Measurements from ENCODE around the gene CAP2. TPM values are rescaled to one million over a fixed set of nuclear protein-coding genes. Genes with fewer than 3 reads are reported as not detected.

The CAP2 gene
- total and polyA plus RNA-seq, 9 donors: 2.0 to 21.7 (median 5.0) TPM

- Histone ChIP-seq H3K27me3 (no peaks in the 10 kb centered on the region), H3K27ac (no peak overlapping the region), H3K4me1 (ENCODE audit: insufficient read depth) (peaks cover 1% of the 10 kb centered on the region), H3K9me3 (no peaks in the 10 kb centered on the region), H3K4me3 (no peak overlapping the region), H3K36me3 (no peaks in the 10 kb centered on the region)
- intact Hi-C loops (cut with DNase I): no loop called here
- WGBS, 3 donors: 40 to 45% (median 42%) methylated on average over 12 of the region's 12 CpGs
- no peak for DNase-seq
- no peak for TF ChIP-seq EP300 (IDR thresholded peaks at IDR 0.05)
- TF ChIP-seq POLR2A (IDR thresholded peaks at IDR 0.05): no peak
- TF ChIP-seq CTCF (IDR thresholded peaks at IDR 0.05): no peak
Measured at GRCh38 chr6:17418281-17419188, 25.1 kb downstream of the CAP2 start.

- Histone ChIP-seq H3K27ac (no peak overlapping the region), H3K36me3 (no peaks in the 10 kb centered on the region), H3K9me3 (no peaks in the 10 kb centered on the region), H3K4me1 (ENCODE audit: insufficient read depth) (peaks cover 1% of the 10 kb centered on the region), H3K27me3 (no peaks in the 10 kb centered on the region), H3K4me3 (no peak overlapping the region)
- no peak for DNase-seq
- WGBS, 3 donors: 49 to 54% (median 54%) methylated on average over 3 of the region's 3 CpGs
- TF ChIP-seq EP300 (IDR thresholded peaks at IDR 0.05) (no peak), POLR2A (IDR thresholded peaks at IDR 0.05) (no peak), CTCF (IDR thresholded peaks at IDR 0.05) (no peak)
- intact Hi-C loops (cut with DNase I): no loop called here
Measured at GRCh38 chr6:17419189-17419575, 25.8 kb downstream of the CAP2 start.

- Histone ChIP-seq H3K4me3 (no peak overlapping the region), H3K9me3 (no peaks in the 10 kb centered on the region), H3K4me1 (ENCODE audit: insufficient read depth) (peaks cover 1% of the 10 kb centered on the region), H3K36me3 (no peaks in the 10 kb centered on the region), H3K27ac (no peak overlapping the region), H3K27me3 (no peaks in the 10 kb centered on the region)
- DNase-seq: no peak
- TF ChIP-seq CTCF (IDR thresholded peaks at IDR 0.05) (no peak), EP300 (IDR thresholded peaks at IDR 0.05) (no peak)
- WGBS, 3 donors: 83 to 89% (median 87%) methylated on average over 2 of the region's 2 CpGs
- intact Hi-C loops (cut with DNase I): no loop called here
Measured at GRCh38 chr6:17420368-17420767, 27.0 kb downstream of the CAP2 start.

- no peak for TF ChIP-seq POLR2A (IDR thresholded peaks at IDR 0.05)
- TF ChIP-seq EP300 (IDR thresholded peaks at IDR 0.05): no peak
- no peak for TF ChIP-seq CTCF (IDR thresholded peaks at IDR 0.05)
- H3K4me1 ChIP-seq (ENCODE audit: insufficient read depth): peaks cover 1% of the 10 kb centered on the region
- intact Hi-C loops (cut with DNase I): no loop called here
Measured at GRCh38 chr6:17421406-17421805, 28.0 kb downstream of the CAP2 start.

More at GRCh38 chr6:17421406-17421805, 28.0 kb downstream of the CAP2 start:
- Histone ChIP-seq H3K27me3 (no peaks in the 10 kb centered on the region), H3K36me3 (no peaks in the 10 kb centered on the region), H3K4me3 (no peak overlapping the region), H3K9me3 (no peaks in the 10 kb centered on the region), H3K27ac (no peak overlapping the region)
- DNase-seq: no peak
- WGBS, 3 donors: 89 to 94% (median 91%) methylated on average over 7 of the region's 7 CpGs
